ENCODE results near the gene KCTD21.

Gene KCTD21

DNA sequence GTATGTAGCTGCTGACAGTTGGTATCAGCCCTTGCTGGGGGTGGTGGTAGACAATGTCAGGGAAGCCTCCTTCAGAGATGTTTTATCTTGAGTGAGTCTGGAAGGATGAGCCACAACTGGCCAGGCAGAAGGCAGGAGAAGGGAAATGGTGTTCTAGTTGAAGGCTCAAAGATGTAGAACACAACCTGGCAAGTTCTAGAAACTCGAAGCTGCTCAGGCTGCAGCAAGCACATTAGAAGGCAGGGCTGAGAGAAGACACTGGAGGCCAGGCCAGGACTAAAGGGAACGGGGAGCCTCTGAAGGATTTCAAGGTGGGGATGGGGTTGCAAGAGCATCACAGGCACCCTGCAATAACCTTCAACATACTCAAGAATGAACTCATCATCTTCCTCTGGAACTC lies 40.7 kb upstream of the KCTD21 start:
- no peak overlapping the region for H3K4me3 ChIP-seq (replicated peaks in 1 of 2; ENCODE audit: low read depth in 2 of 2, low read length in 2 of 2)
- no peak for DNase-seq (ENCODE audit: low read depth in 2 of 2)
- TF ChIP-seq, protein P1, sequence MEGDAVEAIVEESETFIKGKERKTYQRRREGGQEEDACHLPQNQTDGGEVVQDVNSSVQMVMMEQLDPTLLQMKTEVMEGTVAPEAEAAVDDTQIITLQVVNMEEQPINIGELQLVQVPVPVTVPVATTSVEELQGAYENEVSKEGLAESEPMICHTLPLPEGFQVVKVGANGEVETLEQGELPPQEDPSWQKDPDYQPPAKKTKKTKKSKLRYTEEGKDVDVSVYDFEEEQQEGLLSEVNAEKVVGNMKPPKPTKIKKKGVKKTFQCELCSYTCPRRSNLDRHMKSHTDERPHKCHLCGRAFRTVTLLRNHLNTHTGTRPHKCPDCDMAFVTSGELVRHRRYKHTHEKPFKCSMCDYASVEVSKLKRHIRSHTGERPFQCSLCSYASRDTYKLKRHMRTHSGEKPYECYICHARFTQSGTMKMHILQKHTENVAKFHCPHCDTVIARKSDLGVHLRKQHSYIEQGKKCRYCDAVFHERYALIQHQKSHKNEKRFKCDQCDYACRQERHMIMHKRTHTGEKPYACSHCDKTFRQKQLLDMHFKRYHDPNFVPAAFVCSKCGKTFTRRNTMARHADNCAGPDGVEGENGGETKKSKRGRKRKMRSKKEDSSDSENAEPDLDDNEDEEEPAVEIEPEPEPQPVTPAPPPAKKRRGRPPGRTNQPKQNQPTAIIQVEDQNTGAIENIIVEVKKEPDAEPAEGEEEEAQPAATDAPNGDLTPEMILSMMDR (IDR thresholded peaks at IDR 0.05; ENCODE audit: low read depth, low read length), result no peak

GRCh38 chr11:78228467-78228866 lies 40.0 kb upstream of the KCTD21 start:
- TF ChIP-seq, protein P1 (IDR thresholded peaks at IDR 0.05; ENCODE audit: low read depth, low read length), result peak; percentile 56
- DNase-seq (ENCODE audit: low read depth in 2 of 2), result peak; percentile 69 to 76
- H3K4me3 ChIP-seq (replicated peaks in 1 of 2; ENCODE audit: low read depth in 2 of 2, low read length in 2 of 2), result no peak overlapping the region

GRCh38 chr11:78227921-78228320 lies 39.5 kb upstream of the KCTD21 start:
- H3K4me3 ChIP-seq (replicated peaks in 1 of 2; ENCODE audit: low read depth in 2 of 2, low read length in 2 of 2), result no peak overlapping the region
- DNase-seq (ENCODE audit: low read depth in 2 of 2), result no peak
- TF ChIP-seq, protein P1 (IDR thresholded peaks at IDR 0.05; ENCODE audit: low read depth, low read length), result no peak

GRCh38 chr11:78226684-78227680 lies 38.6 kb upstream of the KCTD21 start:
- no peak overlapping the region for H3K4me3 ChIP-seq (replicated peaks in 1 of 2; ENCODE audit: low read depth in 2 of 2, low read length in 2 of 2)
- DNase-seq (ENCODE audit: low read depth in 2 of 2), result no peak
- TF ChIP-seq, protein P1 (IDR thresholded peaks at IDR 0.05; ENCODE audit: low read depth, low read length), result no peak

DNA sequence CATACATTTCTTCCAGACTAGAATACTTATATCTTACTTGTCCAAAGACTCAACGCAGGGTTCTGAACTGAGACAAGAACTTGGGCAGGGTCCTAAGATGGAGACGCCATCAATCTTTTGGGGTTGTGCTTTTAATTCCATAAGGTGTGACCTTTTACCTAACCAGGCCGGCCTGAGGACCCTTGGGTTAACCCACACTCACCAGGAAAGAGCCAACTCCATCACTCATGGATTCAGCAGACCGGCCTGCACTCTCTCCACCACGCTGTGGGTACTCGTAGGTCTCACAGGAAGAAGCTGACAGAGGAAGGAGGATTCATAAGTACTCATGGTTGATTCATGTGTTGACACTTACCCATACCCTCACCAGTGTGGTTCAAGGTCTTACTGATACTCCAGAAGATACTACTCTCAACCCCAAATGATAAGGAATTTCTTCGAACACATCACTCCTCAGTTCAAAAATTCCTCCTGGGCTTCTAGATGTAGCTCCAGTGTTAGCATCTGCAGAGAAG lies 36.5 kb upstream of the KCTD21 start:
- DNase-seq (ENCODE audit: low read depth in 2 of 2), result no peak
- no peak overlapping the region for H3K4me3 ChIP-seq (replicated peaks in 1 of 2; ENCODE audit: low read depth in 2 of 2, low read length in 2 of 2)
- TF ChIP-seq, protein P1 (IDR thresholded peaks at IDR 0.05; ENCODE audit: low read depth, low read length), result no peak

- no peak overlapping the region for H3K4me3 ChIP-seq (replicated peaks in 1 of 2; ENCODE audit: low read depth in 2 of 2, low read length in 2 of 2)
- no peak for DNase-seq (ENCODE audit: low read depth in 2 of 2)
- TF ChIP-seq, protein P1 (IDR thresholded peaks at IDR 0.05; ENCODE audit: low read depth, low read length), result no peak
Observed at GRCh38 chr11:78224506-78224905, 36.1 kb upstream of the KCTD21 start.

Data from cardiac fibroblast (primary cell).